Right ventricle myocardium inferior (tissue), 1 donor: ENCODE measurements around the gene CCDC178. TPM values are rescaled to one million over a fixed set of nuclear protein-coding genes. Genes with fewer than 3 reads are reported as not detected.
A peak's percentile ranks its signal among the peaks of the same experiment; 100 is the strongest.
"Not testable (repeated sequence)": the region's sequence is repeated elsewhere in the genome, so short reads cannot be mapped to it uniquely, and the experiment has no call there.

ENCODE experiments used
- ATAC-seq: fragments of 200-7000 bp; cut with Tn5 transposase; one replicate; pipeline ENCODE4 v1.9.1; 2020; ENCODE audit warnings: mild to moderate bottlenecking, moderate library complexity
- DNase-seq: peaks from one replicate; pipeline ENCODE4 v3.0.0; 2021; ENCODE audit errors: missing footprints
- intact Hi-C: fragments of 100-400 bp; cut with DNase I; formaldehyde crosslinking; loops from one replicate; pipeline ENCODE4 v1.11.0; 2022
- long read RNA-seq: library from polyadenylated mRNA; unstranded; transcript quantifications from one replicate; pipeline ENCODE4 v2.0.0, GENCODE V29; 2021
- total RNA-seq: library from RNA; stranded (reverse); fragmentation: NEBNext Ultra II Directional; extraction: Animal tissue kit (Norgen Biotek cat#: 25700); gene quantifications from one replicate; pipeline ENCODE4 v1.2.1, GENCODE V29; 2021
- donor health status: DM: no; HTN: yes; CAD: no; lungs with severe emphysema.

Gene CCDC178
- 0.27 TPM for total RNA-seq
- long read RNA-seq = 0 reads

GRCh38 chr18:33440060-33441043, at the start of gene CCDC178:
TSS of gene CCDC178 (minus strand) at chr18:33440721. CDS start at chr18:33412088, 28,633 bp downstream.
- ATAC-seq = peak; percentile 67
- intact Hi-C loops = loop anchor here (5.0 kb wide), 1 partner anchor 322 kb away; no protein-coding TSS in a partner anchor
- peak; percentile 59 for DNase-seq

DNA sequence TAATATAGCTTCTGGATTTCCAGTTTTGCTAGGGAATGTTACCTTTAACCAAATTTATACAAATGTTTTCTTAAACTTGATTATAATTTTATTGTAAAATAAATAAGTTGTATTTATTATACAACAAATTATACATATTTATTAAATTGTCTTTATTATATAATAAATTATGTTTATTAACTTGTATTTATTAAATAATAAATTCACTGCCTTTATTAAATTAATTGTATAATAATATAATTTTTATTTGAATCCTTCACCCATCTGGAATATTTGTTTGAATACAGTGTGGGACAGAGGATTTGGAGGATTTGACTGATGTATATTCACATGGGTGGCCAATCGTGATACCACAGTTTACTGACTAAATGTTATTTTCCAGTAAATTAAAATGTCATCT, 43.4 kb upstream of the CCDC178 start:
- ATAC-seq (no peak), DNase-seq (no peak)
- intact Hi-C loops = no loop called here

GRCh38 chr18:33472509-33472908, 32.0 kb upstream of the CCDC178 start:
- DNase-seq (no peak), ATAC-seq (no peak)
- intact Hi-C loops = no loop called here

DNA sequence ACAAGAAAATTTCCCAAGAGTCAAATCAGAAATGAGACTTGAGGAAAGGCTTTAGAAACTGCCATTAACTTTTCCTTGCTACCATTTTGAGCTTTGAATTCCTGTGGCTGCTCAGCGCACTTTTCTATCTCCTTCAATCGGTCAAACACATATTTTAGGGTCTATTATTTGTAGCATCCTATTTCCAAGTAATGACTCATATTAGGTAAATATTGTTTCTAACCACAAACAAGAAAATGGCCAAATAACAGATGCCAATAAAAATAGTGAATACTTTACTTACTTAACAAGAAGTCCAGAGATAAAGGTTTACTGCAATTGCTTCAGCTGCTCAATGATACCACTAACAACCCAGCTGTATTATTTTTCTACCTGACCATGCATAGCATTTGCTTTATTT, 29.7 kb upstream of the CCDC178 start:
- intact Hi-C loops = no loop called here
- DNase-seq = no peak
- no peak for ATAC-seq

- intact Hi-C loops = no loop called here
- no peak for DNase-seq
- ATAC-seq = no peak
Observed at GRCh38 chr18:33469699-33470098, 29.2 kb upstream of the CCDC178 start.

GRCh38 chr18:33467531-33467930, 27.0 kb upstream of the CCDC178 start:
- no peak for ATAC-seq
- no peak for DNase-seq
- intact Hi-C loops = no loop called here

- DNase-seq (no peak), ATAC-seq (no peak)
- intact Hi-C loops = no loop called here
Observed at GRCh38 chr18:33466822-33467221, 26.3 kb upstream of the CCDC178 start.

DNA sequence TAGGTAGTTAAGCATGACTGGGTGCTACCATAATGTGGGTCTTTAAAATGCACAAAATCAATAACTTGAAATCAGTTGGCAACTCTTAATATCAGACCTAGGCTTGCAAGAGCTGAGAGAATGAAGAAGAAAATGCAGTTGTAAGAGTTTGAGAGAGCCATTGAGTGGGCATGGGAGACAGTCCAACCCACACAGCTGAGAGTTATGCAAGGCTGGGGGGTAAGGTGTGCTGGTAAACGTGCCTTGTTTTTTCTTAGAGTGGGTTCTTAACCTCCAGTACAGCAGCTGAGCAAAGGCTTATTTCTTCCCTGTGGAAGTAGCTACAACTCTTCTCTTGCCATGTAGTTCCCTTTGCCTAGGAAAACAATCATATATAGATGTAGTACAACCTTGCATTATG, 20.2 kb upstream of the CCDC178 start:
- intact Hi-C loops = no loop called here
- no peak for ATAC-seq
- no peak for DNase-seq

GRCh38 chr18:33459612-33460011, 19.1 kb upstream of the CCDC178 start:
- ATAC-seq (no peak), DNase-seq (no peak)
- intact Hi-C loops = no loop called here

DNA sequence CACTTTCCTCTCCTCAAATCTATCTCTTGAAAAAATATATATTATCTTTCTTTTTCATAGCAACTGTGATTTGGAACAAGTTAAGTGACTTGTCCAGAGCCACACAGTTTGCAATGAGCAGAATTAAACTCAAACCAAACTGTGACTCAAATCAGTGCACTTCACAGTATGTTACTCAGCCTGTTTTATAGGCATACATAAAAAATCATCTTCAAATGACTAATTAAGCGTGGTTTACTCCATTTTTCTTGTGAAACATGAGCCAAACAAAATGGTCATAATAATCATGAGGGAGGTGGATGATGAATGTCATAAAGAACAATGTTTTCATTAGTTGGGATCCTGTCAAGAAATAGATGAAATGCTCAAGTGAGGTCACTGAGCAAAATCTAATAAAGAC, 6.1 kb upstream of the CCDC178 start:
- intact Hi-C loops = no loop called here

DNA sequence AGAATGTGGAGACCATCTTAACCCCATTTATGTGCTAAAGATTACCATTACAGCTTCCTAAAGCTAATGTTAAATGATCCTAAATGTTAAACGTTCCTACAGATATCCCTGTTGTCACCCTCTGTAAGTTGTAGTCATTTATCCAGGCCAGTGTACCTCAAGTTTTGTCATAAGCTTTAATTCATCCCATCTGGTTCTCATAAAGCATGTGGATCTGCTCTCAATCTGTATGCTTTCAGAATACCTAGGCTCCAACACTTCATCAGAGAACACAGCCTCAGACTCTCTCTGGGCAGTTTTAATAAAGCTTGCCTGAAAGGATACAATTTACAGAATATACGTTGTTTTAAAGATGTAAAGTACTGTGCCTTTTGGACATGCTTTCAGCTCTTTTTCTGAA, 4.2 kb upstream of the CCDC178 start:
- intact Hi-C loops = loop anchor here (5.0 kb wide), 1 partner anchor 318 kb away; no protein-coding TSS in a partner anchor

More for the DNA sequence above, 6.1 kb upstream of the CCDC178 start:
- no peak for DNase-seq
- no peak for ATAC-seq

DNA sequence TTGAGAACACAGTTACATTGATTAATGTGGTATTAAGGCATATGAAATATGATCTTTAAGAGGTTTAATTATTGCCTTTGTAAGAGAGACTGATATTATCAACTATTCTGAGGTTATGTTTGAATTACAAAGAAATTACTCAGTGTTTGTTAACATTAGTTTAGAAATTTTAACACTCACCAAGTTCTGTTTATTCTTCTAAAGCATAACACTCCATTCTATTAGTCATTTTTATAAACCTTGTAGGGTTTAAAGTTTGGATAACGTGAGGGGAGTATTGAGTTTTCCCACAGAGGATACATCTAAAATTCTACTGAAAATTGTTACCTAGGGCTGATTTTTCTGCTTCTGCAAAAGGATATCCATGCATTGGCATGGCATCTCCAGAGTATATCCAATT, 7.7 kb downstream of the CCDC178 start:
- DNase-seq = no peak
- ATAC-seq = no peak
- intact Hi-C loops = no loop called here

More for the DNA sequence above, 4.2 kb upstream of the CCDC178 start:
- DNase-seq (no peak), ATAC-seq (no peak)

DNA sequence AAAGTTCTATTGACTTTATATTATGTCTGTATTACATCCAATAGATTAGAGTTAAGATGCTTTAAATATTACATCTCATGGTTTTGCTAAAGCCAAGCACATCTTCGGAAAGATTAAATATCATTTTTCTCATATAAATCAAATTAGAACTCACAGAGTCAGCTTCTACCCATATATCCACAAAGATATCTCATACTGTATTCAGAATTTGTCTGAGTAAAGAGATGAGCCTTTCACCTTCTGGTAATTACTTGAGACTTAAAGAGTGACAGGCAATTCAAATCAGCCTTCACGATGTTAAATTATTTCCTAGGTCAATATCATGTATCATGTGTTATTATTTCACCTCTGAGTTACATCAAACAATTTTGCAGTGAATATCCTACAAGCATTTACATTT, 13.0 kb downstream of the CCDC178 start:
- no peak for ATAC-seq
- intact Hi-C loops = no loop called here
- no peak for DNase-seq

DNA sequence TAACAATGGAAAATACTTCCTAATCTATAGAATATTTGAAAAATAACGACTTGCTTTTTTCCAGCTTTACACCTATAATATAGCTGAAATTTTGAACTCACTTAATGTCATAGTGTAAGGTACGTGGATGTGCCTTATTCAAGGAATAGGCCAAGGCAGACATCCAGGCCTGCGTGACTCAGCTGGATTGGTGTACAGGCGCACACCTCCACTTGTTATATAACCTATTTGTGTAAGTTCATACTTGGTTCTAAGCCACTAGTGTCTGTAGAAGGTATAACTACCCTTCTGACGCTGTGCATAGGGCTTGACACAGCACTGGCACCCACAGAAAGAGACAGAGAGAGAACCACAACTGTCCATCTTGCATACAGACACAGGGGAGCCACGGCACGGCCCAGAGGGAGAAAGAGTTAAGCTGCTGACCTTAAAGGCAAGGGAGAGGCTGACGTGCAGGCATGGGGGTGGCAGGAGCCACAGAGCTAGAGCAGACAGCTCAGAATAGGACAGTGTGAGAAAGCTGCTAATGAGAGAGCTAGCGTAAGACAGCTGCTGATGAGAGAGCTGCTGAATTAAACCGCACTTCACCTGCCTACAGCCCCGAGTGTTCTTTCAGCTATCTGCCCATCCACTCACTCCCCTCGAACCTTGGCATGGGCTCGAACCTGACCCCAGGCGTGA, 16.1 kb downstream of the CCDC178 start:
- intact Hi-C loops = no loop called here
- DNase-seq (no peak), ATAC-seq (no peak)

GRCh38 chr18:33421225-33421624, 19.3 kb downstream of the CCDC178 start:
- intact Hi-C loops = no loop called here
- ATAC-seq (no peak), DNase-seq (no peak)

- intact Hi-C loops = no loop called here
- ATAC-seq (no peak), DNase-seq (no peak)
Observed at GRCh38 chr18:33404244-33404873, 36.2 kb downstream of the CCDC178 start.

DNA sequence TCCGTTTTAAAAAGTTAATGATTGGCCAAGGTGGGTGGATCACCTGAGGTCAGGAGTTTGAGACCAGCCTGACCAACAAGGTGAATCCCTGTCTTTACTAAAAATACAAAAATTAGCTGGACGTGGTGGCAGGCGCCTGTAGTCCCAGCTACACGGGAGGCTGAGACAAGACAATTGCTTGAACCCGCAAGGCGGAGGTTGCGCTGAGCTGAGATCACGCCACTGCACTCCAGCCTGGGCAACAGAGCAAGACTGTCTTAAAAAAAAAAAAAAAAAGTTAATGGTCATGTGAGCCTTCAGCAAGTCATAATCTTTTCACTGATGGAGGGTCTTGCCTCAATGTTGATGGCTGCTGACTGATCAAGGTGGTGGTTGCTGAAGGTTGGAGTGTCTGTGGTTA, 41.6 kb downstream of the CCDC178 start:
- ATAC-seq, intact Hi-C loops, DNase-seq: not testable (repeated sequence)

DNA sequence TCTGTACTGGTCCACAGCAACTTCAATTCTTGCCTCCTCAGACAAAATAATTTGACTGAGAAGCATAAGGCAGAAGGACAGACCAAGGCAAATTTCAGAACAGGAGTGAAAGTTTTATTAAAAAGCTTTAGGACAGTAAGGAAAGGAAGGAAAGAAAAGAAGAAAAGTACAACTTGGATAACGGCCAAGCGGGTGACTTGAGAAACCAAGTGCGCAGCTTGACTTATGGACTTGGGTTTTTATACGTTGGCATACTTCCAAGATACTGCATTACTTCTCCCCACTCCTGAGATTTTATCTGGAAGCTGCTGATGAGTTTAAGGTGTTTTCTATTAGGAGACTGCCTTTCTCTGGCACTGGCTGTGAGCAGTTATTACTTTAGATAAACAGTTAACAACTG, 64.7 kb downstream of the CCDC178 start:
- ATAC-seq = no peak
- DNase-seq = no peak
- intact Hi-C loops = no loop called here

GRCh38 chr18:33372442-33372841, 68.1 kb downstream of the CCDC178 start:
- no peak for ATAC-seq
- DNase-seq = no peak
- intact Hi-C loops = no loop called here
